GM21360 (cell line): ENCODE measurements around the gene GMEB2.
"Not testable (repeated sequence)": the region's sequence is repeated elsewhere in the genome, so short reads cannot be mapped to it uniquely, and the experiment has no call there.

ENCODE experiments used
- ATAC-seq: cut with Tn5 transposase; IDR thresholded peaks from one replicate; pipeline ENCODE4 v1.9.1; 2021; ENCODE audit warnings: mild to moderate bottlenecking, moderate library complexity; ENCODE audit not compliant: unreplicated experiment

The GMEB2 gene

DNA sequence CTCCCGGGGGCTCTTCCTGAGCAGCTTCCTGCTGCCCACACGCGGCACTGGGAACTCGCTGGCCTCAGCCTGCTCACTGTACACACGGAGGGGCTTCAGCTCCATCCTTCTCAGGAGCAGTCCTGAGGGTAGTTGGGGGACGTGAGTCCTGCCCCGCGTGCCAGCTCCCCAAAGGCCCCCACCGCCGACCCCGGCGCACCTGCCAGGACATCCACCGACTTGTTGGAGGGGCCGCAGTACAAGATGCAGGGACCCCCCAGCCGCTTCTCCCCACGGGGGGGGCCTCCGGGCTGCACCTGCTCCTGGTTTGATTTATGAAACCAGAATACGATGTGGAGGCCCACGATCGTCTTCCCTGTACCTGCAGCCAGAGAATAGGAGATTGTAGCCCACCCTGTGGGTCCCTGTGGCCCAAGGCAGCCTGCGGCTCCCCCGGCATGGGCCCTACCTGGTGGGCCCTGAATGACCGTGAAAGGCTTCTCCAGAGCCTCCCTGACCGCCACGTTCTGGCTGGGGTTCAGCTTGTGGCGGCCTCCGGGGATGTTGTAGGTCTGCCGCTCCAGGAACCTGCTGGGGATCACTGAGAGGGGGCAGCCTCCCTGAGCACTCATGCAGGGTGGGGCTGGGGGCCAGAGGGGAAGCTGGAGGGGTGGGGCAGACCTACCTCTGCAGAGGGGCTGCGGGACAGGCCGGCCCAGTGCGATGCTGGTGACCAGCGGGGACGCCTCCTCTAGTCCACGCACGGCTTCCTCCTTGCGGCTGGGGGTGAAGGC is 65.1 kb downstream of the GMEB2 start:
- ATAC-seq = no peak

DNA sequence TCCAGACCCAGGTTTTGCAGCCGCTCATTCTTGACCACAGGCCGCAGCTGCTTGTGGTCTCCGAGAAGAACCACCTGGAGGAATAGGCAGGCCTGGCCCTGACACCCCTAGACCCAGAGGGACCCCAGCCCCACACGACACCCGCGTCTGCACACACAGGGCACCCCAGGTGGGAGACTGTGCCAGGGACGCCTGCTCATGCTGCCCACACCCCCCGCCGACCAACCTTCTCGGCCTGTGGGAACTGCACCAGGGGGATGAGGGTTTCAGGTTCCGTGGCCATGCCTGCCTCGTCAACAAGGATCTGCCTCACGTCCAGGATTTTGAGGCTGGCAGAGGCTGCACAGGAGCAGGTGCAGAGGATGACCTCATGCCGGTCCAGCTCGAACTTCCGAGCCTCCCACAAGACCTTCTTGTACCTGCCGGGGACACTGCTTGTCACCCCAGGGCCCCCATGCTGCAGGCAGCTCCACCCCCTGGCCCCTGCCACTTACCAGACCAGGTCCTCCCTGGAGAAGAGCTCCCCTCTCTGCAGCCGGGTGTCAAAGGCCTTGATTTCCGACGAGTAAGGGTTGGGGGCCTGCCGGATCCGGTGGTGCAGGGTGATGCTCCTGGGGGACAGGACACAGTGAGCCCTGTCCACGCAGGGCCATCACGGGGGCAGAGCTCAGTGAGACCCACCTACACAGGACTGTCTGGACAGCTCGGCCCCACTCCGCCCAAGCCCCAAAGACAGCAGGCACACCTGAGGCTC is 65.9 kb downstream of the GMEB2 start:
- no peak for ATAC-seq

DNA sequence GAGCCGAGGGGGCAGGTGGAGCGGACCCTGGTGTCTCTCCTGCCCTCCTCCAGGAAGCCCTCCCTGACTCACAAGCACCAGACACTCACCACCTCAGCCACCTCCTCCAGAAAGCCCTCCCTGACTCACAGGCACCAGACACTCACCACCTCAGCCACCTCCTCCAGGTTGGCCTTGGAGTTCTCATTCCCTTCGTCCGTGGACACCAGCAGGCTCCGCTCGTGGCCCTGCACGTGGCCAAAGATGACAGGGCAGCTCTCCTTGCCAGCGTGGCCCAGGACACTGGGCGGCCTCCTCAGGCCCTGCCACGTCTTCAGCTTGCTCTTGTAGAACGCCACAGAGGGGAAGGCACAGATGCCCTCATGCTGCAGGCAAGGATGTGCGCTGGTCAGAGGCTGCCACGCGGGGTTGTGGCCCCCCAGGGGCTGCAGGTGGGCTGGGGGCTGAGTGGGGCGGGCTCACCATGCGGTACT is 66.5 kb downstream of the GMEB2 start:
- ATAC-seq = no peak

DNA sequence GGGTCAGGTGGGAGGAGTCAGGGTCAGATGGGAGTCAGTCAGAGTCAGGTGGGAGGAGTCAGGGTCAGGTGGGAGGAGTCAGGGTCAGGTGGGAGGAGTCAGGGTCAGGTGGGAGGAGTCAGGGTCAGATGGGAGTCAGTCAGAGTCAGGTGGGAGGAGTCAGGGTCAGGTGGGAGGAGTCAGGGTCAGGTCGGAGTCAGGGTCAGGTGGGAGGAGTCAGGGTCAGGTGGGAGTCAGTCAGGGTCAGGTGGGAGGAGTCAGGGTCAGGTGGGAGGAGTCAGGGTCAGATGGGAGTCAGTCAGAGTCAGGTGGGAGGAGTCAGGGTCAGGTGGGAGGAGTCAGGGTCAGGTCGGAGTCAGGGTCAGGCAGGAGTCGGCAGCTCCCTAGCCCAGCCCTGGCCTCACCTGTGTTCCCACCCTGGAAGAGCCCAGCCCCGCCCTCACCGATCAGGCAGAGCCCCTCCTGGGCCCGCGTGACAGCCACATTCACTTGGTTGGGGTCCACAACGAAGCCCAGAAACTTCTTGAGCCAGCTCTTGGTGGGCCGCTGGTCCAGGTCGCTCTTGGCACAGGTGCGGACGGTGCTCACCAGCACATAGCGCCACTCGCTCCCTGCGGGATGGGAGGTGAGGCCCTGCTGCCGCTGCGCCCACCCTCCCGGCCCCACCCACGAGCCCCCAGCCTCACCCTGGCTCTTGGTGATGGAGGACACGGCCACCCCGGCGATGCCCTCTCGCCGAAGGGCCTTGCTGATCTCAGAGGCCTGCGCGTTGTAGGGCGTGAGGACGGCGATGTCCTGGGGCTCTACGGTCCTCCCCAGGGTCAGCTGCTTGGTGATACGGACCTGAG is 67.2 kb downstream of the GMEB2 start:
- not testable (repeated sequence) for ATAC-seq

DNA sequence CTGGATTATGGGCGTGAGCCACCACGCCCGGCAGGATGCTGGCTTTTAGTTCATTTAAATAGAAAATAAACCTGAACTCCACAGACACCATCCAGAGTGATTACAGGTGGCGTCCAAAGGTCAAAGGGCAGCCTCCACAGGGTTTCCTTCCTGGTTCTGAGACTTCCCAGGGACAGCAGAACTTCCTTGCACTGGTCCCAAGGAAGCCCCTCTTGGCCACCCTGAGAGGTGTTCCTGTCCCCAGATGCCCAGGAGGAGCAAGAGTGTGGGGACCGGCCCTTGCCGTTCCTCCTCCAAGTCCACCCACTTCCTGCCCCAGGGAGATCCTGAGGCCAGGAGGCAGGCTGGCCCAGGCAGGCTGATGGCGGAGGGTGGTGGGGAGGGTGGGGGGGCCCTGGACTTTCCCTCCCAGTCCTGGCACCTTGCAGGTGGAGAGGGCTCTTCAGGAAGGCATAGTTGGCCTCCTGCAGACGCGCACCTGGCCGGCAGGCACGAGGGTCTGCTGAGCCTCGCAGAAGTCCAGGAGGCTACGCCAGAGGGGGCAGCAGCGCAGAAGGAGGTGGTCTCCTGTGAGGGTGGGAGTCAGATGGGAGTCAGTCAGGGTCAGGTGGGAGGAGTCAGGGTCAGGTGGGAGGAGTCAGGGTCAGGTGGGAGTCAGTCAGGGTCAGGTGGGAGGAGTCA is 68.0 kb downstream of the GMEB2 start:
- ATAC-seq = no peak

DNA sequence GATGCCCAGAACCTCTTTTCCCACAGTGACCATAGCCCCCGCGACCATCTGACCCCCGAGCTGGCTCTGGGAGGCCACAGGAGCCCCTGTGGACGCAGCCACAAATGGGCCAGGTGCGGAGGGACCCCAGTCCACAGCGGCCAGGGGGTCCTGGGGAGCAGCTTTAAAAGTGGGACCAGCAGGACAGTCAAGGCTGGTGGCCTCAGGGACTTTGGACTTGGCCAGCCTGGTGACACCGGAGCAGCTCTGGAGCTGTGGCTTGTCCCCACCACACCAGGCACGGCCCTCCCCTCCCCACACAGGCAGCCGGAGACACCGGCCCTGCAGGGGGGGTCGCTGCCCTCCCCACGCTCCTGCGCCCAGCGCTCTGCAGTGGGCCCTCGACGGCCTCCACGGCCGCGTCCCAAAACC is 69.4 kb downstream of the GMEB2 start:
- no peak for ATAC-seq

DNA sequence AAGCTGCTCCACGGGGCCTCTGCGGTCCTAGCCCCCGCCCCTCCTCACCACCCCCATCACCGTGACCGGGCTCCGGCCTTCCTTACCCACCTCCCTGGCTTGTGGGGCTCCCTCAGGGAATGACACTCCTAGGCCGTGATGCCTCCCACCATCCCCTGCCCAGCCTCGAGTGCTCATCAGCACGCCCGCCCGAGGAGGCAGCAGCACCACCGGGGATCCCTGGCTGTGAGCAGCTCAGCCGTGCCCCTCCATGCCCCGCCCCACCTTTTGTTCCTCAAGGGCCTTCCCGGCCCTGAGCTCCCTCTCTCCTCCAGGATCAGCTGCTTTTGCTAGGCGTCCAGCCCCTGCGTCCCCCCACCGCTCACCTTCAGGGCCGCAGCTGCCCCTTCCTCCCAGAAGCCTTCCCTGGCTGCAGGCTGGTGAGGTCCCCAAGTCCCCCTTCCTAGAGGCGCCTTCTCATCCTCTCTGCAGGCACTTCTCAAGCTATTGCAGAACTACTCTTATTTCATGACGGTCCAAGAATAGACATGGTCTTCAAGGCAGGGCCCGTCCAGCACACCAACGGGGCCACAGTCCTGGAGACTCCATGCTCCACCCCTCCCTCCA is 69.9 kb downstream of the GMEB2 start:
- no peak for ATAC-seq

DNA sequence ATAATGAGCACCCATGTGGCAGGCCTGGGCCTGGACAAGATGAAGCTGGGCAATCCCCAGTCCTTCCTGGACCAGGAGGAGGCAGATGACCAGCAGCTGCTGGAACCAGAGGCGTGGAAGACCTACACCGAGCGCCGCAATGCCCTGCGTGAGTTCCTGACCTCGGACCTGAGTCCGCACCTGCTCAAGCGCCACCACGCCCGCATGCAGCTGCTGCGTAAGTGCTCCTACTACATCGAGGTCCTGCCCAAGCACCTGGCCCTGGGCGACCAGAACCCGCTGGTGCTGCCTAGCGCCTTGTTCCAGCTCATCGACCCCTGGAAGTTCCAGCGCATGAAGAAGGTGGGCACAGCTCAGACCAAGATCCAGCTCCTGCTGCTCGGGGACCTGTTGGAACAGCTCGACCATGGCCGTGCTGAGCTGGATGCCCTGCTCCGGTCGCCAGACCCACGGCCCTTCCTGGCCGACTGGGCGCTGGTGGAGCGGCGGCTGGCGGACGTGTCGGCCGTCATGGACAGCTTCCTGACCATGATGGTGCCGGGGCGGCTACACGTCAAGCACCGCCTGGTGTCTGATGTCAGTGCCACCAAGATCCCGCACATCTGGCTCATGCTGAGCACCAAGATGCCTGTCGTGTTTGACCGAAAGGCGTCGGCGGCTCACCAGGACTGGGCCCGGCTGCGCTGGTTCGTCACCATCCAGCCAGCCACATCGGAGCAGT is 71.1 kb downstream of the GMEB2 start:
- ATAC-seq = no peak

DNA sequence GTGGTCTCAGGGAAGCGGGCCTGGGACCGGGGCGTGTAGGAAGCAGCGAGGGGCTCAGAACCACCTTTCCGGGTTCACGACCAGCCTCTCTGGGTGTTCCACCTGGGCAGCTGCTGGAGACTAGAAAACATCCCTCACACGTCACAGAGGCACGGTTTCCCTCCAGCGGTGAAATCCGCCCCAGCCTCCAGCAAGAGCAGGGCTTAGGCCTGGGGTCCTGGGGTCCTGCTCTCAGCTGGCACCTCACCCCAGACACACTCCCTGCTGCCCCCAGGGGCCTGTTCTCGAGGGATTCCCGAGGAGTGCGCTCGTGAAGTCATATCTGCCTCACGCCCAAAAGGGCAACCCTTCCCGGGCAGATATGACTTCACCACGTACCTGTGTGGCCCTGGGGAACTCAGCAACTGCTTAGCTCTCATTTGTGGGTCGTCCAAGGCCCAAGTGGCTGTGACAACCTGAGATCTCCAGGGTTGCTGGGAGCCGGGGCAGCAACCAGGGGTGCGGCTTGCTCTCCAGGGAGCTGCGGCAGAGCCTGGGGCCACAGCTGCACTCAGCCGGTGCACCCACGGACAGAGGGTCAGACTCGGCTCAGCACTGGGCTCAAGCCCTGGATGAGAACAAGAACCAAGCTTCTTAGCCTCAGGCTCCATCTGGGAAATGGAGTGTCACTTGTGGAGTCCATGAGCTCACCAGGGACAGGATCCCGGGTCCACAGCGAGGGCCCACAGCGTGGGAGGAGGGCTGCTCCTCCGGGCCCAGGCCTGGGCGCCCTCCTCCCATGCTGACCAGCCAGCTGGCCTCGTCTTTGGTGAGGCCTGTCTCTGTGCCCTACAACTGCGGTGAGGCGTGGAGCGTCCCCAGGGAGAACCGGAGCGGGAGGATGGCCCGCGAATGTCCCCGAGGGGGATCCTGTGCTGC is 72.3 kb downstream of the GMEB2 start:
- ATAC-seq = no peak

DNA sequence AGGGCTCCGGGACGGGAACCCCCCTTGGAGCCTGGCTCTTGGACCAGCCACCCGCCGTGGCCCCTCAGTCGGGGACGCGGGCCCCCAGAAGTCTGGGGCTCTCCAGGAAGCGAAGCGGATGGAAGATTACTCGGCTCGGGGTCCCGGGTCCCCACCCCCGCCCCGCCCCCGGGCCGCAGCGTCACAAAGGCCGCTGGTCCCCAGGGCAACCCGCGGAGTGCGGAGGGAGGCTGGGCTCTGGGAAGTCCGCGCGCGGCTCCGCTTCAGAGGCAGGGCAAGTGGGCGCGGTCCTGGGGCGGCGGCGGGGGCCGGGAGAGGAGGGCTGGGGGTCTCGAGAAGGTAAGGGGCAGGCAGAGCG is 73.0 kb downstream of the GMEB2 start, which contains the start of gene FNDC11:
Gene FNDC11, plus strand, starts transcription at position 227 of the 358 bp plus-strand sequence. CDS start 1,505 bp downstream, outside the sequence.
- ATAC-seq = peak; percentile 22

DNA sequence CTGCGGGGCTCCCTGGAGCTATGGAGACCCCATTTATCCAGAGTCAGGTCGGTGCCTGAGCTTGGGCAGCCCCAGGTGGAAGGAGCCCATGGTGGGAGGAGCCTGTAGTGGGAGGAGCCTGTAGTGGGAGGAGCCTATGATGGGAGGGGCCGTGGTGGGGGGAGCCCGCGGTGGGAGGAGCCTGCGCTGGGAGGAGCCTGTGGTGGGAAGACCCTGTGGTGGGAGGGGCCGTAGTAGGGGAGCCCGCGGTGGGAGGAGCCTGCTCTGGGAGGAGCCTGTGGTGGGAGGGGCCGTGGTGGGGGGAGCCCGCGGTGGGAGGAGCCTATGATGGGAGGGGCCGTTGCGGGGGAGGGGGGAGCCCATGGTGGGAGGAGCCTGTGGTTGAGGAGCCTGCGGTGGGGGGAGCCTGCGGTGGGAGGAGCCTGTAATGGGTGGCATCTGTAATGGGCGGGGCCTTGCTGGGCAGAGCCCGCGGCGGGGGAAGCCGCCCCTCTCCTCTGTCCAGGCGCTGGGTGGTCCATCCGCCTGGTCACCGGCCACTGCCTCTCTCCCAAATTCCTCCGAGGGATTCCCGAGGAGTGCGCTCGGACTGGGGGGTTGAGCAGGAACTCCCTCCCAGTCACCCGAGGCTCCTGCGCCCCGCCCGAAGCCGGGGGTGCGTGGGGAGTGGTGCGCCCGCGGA is 73.5 kb downstream of the GMEB2 start:
- peak; percentile 46 for ATAC-seq

DNA sequence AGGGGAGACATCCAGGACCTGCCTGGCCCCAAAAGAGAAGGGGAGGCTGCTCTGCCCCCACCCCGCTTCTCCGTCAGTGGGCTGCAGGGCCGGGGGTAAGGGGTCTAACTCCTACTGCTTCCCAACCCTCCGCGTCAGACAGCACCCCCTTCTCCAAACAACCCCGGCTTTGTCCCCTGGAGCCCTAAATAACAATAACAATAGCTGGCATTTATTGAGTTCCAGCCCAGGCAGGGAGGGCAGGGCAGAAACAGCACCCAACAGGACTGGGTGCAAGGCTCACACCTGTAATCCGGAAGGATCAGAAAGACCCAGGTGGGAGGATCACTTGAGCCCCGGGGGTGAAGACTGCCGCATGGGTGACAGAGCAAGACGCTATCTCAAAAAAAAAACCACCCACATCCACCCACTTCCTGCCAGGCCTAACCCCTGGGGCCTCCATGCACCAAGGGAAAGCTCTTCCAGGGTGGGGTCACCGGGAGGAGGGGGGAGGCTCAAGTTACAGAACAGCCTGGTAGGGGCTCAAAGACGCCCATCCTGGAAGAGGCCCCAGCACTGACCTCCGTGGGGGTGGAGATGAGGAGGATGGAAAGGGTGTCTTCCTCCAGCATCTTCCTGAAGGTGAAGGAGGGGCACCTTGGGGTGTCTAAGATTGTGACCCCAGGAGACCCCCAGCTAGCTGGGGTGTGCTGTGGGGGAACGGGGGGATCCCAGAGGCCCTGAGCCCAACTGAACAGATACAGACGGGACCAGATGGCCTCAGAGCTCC is 74.2 kb downstream of the GMEB2 start:
- ATAC-seq = peak; percentile 29

DNA sequence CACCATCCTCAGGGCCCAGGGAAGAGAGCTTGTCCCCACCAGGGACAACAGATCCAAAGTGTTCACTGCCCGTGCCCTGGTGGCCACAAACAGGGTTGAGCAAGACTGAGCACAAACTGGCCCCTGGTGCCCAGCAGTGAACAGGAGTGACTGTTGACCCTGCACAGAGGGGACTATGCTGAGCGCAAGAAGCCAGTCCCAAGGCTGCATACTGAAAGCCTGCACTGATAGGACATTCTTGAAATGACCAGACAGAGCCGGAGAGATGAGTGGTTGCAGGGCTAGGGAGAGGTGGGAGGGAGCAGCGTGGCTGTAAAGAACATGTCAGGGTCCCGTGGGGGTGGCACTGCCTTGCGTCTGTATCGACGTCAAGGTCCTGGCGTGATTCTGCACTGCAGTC is 75.8 kb downstream of the GMEB2 start:
- ATAC-seq = no peak

DNA sequence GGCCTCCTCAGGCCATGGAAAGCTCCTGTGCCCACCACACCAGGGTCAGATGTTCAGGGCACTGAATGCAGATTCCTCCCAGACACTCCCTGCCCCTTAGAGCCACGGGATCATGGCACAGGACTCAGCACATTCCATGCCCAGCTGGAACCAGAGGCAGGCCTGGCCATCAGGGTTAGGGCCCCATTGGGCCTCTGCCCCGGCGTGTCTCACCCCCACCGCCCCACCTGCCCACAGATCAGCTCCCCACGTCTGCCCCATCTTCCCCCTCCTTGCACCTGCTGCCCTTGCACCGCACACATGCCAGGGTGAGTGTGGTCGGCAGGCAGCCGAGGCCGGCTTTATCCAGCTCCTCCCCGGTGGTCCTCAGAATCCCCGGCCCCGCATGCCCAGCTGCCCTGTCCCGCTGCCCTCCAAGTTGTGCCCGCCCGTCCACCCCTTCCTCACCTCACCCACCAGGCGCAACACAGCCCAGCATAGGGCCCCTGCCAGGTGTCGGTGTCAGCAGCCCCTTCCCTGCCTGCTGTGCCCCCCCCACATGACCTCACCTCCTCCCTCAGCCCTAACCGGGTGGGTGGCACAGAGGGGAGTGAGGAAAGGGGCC is 77.1 kb downstream of the GMEB2 start:
- ATAC-seq = no peak

DNA sequence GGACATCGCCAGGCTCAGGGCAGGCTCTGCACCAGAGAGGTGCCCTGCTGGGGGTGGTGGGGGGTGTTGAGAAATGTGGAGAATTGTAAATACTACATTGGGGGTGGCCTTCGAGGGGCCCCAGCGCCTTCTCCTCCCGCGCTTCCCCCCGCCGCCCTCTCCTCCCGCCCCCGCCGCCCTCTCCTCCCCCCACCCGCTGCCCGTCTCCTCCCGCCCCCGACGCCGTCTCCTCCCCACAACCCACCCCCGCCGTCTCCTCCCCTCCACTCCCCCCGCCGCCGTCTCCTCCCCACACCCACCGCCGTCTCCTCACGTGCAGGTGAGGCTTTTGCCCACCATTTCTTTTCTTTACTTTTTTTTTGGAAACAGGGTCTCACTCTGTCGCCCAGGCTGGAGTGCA is 77.9 kb downstream of the GMEB2 start:
- ATAC-seq = no peak

DNA sequence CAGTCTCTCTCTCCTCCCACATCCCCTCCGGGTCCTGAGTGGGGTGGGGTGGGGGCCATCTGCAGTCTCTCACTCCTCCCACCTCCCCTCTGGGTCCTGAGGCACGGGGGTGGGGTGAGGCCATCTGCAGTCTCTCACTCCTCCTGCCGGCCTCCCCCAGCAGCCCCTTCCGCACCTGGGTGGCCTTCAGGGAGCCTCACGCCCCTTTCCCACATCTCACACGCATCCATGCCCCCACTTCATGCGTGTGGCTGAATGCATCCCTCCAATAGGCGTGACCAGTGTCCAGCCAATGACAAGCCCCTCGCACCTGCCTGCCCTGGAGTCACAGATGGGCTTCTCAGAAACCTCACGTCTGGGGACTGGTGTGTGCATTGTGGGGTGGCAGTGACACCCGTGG is 78.4 kb downstream of the GMEB2 start:
- no peak for ATAC-seq
